Endothelial cell of hepatic sinusoid (primary cell): ENCODE measurements around the gene NELFA.

Source experiments
- in situ Hi-C: cut with HindIII; loops from 2 replicates; pipeline ENCODE4 v1.10.0; 2017; ENCODE audit warnings: low sequenced_read_pairs

NELFA gene

DNA sequence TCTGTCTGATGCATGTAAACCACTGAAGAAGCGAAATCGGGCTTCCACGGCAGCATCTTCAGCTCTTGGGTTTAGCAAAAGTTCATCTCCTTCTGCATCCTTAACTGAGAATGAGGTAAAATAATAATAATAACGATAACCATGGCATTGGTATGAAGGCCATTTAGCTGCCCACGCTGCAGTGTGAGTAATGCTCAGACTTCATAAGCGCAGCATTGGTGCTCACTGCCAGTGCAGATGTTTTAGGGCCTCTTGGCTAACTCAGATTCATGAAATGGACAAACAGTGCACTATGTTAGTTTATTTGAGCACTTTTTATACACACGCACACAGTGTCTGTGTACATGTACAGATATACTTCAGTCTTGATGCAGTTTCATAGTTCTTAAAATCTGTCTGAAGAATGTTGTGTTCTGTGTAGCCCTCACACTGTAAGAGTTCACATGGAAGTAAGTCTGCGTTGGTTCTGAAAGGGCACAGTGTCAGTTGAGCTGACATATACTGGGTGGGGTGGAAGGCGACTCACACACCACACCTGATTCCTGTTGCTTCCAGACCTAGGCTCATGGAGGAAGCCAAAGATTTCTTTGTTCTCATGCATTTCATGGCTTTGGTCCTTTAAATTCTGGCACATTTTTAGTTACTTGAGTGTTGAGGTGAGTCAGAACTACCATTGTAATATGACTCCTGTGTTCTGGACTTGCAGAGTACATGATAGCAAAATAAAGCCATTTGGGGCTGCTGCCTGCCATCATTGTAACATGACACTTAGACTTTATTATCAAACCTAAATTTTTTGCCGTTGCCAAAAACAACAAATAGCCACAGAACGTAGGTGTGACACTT, 68.9 kb downstream of the NELFA start:
- in situ Hi-C loops: no loop called here

DNA sequence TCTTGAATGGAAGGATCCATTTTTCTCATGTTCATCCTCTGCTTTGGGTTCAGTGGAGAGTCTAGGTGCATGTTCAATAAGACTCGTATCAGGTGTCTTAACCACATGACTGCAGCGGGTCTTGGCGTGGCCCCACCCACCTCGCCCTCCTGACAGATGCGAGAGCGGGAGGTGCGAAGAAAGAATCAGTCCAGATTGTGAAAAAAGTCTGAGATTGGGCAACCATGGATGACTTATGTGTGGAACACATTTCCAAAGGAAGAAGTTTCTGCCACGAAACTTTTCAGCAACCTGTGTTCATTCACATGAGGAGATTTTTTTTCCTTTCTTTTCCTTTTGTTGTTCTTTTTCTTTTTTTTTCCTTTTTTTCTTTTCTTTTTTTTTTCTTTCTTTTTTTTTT, 70.7 kb downstream of the NELFA start:
- in situ Hi-C loops: no loop called here

DNA sequence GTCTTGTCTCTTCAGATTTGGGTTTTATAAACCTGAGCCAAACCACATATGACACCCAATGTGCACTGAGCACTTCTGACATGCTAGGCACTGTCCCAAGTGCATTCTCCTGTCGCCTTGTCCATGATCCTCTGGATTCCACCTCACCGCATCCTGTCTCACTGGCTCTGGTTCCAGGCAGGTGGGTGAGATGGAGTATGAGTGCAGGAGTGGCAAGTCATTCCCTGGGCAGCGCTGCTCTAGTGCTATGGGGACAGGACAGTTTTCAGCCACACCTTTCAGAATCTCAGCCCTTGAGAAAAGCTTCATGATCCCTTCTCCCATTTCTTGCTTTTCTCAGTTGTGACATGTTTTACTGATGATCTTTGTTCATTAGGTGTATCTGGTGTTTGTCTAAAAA, 71.2 kb downstream of the NELFA start:
- in situ Hi-C loops: no loop called here

DNA sequence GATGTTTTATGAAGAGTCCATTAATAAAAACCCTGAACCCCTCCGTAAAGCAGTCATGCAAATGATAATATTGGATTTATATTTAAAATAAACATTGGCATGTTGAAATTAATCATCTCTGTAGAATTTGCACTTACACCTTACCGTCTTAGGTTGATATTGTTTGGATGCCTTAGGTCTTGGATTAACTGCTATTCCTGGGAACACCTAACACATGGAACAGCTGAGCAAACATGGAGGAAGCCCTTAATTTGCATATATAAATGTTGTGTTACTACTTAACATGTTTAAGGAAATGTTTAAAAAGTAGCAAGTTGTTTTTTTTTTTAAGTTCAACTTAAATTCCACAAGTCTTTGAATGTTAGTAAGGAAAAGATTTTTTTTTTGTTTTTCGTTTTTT, 75.1 kb downstream of the NELFA start:
- in situ Hi-C loops: no loop called here

DNA sequence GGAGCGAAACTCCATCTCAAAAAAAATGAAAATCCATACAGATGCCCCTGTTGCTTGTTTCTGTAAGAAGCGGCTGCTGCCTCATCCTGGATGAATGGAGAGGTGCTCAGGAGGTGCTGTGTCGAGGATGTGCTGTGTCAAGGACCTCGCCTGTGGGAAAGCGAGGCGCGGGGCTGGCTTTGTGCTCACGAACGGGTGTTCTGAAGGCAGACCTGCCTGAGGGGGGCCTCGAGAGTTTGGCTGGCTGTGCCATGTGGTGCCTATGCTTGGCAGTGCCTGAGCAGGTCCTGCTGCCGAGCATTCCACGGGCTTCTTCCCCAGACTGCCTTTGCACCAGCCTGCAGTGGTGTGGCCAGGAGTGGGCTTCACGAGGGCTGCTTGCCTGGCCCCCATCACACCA, 76.0 kb downstream of the NELFA start:
- in situ Hi-C loops: no loop called here
